ENCODE data around the gene LZTS3. TPM values are rescaled to one million over a fixed set of nuclear protein-coding genes. Genes with fewer than 3 reads are reported as not detected.
A peak's percentile ranks its signal among the peaks of the same experiment; 100 is the strongest.

LZTS3 gene
- total RNA-seq, 1 experiment from 2014 or later: 32.6 TPM

DNA sequence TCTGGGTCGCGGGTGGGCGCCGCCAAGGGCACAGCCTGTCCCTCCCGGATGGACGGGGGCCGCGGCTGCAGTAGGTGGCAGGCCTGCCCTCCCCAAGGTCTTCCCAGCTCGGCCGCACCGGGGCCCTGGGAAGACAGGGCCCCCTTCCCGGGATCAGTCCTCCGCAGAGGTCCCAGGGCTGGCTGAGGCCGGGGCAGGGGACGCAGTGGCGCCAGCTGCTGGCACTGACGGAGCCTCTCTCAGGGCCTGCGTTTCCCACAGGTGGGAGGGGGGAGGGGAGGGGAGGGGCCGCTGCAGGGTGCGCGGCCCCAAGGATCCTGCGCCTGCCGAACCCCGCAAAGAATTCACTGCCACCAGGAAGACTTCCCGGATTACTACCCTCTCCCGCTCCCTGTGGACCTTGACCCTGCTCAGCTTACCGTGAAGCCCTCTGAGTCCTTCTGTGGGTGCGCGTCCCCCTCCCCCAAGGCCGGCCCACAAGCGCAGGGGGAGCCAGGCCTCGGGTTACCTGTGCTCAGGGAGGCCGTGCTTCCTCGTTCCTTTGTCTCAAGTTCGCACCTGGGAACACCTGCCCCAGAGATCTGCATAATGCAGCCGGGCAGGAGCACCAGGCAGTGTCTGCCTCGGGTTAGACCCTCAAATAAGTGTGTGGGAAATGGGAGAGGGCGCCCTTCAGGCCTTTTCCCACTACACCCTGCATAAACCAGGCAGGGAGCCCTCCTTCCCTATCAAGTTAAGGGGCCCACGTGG lies 5.1 kb downstream of the LZTS3 start (continued):
- TF ChIP-seq, protein P1, sequence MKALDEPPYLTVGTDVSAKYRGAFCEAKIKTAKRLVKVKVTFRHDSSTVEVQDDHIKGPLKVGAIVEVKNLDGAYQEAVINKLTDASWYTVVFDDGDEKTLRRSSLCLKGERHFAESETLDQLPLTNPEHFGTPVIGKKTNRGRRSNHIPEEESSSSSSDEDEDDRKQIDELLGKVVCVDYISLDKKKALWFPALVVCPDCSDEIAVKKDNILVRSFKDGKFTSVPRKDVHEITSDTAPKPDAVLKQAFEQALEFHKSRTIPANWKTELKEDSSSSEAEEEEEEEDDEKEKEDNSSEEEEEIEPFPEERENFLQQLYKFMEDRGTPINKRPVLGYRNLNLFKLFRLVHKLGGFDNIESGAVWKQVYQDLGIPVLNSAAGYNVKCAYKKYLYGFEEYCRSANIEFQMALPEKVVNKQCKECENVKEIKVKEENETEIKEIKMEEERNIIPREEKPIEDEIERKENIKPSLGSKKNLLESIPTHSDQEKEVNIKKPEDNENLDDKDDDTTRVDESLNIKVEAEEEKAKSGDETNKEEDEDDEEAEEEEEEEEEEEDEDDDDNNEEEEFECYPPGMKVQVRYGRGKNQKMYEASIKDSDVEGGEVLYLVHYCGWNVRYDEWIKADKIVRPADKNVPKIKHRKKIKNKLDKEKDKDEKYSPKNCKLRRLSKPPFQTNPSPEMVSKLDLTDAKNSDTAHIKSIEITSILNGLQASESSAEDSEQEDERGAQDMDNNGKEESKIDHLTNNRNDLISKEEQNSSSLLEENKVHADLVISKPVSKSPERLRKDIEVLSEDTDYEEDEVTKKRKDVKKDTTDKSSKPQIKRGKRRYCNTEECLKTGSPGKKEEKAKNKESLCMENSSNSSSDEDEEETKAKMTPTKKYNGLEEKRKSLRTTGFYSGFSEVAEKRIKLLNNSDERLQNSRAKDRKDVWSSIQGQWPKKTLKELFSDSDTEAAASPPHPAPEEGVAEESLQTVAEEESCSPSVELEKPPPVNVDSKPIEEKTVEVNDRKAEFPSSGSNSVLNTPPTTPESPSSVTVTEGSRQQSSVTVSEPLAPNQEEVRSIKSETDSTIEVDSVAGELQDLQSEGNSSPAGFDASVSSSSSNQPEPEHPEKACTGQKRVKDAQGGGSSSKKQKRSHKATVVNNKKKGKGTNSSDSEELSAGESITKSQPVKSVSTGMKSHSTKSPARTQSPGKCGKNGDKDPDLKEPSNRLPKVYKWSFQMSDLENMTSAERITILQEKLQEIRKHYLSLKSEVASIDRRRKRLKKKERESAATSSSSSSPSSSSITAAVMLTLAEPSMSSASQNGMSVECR (CRISPR knock-in tag; IDR thresholded peaks at IDR 0.05; ENCODE audit: borderline replicate concordance): peak; percentile 61; the same call in 1 of the 2 replicates
- TF ChIP-seq, protein P2, sequence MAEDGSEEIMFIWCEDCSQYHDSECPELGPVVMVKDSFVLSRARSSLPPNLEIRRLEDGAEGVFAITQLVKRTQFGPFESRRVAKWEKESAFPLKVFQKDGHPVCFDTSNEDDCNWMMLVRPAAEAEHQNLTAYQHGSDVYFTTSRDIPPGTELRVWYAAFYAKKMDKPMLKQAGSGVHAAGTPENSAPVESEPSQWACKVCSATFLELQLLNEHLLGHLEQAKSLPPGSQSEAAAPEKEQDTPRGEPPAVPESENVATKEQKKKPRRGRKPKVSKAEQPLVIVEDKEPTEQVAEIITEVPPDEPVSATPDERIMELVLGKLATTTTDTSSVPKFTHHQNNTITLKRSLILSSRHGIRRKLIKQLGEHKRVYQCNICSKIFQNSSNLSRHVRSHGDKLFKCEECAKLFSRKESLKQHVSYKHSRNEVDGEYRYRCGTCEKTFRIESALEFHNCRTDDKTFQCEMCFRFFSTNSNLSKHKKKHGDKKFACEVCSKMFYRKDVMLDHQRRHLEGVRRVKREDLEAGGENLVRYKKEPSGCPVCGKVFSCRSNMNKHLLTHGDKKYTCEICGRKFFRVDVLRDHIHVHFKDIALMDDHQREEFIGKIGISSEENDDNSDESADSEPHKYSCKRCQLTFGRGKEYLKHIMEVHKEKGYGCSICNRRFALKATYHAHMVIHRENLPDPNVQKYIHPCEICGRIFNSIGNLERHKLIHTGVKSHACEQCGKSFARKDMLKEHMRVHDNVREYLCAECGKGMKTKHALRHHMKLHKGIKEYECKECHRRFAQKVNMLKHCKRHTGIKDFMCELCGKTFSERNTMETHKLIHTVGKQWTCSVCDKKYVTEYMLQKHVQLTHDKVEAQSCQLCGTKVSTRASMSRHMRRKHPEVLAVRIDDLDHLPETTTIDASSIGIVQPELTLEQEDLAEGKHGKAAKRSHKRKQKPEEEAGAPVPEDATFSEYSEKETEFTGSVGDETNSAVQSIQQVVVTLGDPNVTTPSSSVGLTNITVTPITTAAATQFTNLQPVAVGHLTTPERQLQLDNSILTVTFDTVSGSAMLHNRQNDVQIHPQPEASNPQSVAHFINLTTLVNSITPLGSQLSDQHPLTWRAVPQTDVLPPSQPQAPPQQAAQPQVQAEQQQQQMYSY (CRISPR knock-in tag; IDR thresholded peaks at IDR 0.05): no peak
- no peak for TF ChIP-seq OVOL2 (CRISPR knock-in tag; IDR thresholded peaks at IDR 0.05; ENCODE audit: borderline replicate concordance)
- TF ChIP-seq, protein P3, sequence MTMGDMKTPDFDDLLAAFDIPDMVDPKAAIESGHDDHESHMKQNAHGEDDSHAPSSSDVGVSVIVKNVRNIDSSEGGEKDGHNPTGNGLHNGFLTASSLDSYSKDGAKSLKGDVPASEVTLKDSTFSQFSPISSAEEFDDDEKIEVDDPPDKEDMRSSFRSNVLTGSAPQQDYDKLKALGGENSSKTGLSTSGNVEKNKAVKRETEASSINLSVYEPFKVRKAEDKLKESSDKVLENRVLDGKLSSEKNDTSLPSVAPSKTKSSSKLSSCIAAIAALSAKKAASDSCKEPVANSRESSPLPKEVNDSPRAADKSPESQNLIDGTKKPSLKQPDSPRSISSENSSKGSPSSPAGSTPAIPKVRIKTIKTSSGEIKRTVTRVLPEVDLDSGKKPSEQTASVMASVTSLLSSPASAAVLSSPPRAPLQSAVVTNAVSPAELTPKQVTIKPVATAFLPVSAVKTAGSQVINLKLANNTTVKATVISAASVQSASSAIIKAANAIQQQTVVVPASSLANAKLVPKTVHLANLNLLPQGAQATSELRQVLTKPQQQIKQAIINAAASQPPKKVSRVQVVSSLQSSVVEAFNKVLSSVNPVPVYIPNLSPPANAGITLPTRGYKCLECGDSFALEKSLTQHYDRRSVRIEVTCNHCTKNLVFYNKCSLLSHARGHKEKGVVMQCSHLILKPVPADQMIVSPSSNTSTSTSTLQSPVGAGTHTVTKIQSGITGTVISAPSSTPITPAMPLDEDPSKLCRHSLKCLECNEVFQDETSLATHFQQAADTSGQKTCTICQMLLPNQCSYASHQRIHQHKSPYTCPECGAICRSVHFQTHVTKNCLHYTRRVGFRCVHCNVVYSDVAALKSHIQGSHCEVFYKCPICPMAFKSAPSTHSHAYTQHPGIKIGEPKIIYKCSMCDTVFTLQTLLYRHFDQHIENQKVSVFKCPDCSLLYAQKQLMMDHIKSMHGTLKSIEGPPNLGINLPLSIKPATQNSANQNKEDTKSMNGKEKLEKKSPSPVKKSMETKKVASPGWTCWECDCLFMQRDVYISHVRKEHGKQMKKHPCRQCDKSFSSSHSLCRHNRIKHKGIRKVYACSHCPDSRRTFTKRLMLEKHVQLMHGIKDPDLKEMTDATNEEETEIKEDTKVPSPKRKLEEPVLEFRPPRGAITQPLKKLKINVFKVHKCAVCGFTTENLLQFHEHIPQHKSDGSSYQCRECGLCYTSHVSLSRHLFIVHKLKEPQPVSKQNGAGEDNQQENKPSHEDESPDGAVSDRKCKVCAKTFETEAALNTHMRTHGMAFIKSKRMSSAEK (CRISPR knock-in tag; IDR thresholded peaks at IDR 0.05; ENCODE audit: borderline replicate concordance): no peak
- TF ChIP-seq GTF2I (CRISPR knock-in tag; conservative IDR thresholded peaks at IDR 0.05): no peak
- TF ChIP-seq, protein P4, sequence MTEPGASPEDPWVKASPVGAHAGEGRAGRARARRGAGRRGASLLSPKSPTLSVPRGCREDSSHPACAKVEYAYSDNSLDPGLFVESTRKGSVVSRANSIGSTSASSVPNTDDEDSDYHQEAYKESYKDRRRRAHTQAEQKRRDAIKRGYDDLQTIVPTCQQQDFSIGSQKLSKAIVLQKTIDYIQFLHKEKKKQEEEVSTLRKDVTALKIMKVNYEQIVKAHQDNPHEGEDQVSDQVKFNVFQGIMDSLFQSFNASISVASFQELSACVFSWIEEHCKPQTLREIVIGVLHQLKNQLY (CRISPR knock-in tag; IDR thresholded peaks at IDR 0.05): no peak
- TF ChIP-seq, protein P5, sequence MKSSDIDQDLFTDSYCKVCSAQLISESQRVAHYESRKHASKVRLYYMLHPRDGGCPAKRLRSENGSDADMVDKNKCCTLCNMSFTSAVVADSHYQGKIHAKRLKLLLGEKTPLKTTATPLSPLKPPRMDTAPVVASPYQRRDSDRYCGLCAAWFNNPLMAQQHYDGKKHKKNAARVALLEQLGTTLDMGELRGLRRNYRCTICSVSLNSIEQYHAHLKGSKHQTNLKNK (CRISPR knock-in tag; IDR thresholded peaks at IDR 0.05): no peak
- no peak for TF ChIP-seq JUN (CRISPR knock-in tag; IDR thresholded peaks at IDR 0.05)
- TF ChIP-seq TP53 (CRISPR knock-in tag; IDR thresholded peaks at IDR 0.05): no peak; the same call in 1 of the 2 replicates
- TF ChIP-seq NR1H2 (CRISPR knock-in tag; IDR thresholded peaks at IDR 0.05): no peak
- TF ChIP-seq, protein P6, sequence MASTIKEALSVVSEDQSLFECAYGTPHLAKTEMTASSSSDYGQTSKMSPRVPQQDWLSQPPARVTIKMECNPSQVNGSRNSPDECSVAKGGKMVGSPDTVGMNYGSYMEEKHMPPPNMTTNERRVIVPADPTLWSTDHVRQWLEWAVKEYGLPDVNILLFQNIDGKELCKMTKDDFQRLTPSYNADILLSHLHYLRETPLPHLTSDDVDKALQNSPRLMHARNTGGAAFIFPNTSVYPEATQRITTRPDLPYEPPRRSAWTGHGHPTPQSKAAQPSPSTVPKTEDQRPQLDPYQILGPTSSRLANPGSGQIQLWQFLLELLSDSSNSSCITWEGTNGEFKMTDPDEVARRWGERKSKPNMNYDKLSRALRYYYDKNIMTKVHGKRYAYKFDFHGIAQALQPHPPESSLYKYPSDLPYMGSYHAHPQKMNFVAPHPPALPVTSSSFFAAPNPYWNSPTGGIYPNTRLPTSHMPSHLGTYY (CRISPR knock-in tag; IDR thresholded peaks at IDR 0.05): no peak
- TF ChIP-seq FOXK1 (CRISPR knock-in tag; IDR thresholded peaks at IDR 0.05): no peak; the same call in 1 of the 2 replicates
- TF ChIP-seq, protein P7, sequence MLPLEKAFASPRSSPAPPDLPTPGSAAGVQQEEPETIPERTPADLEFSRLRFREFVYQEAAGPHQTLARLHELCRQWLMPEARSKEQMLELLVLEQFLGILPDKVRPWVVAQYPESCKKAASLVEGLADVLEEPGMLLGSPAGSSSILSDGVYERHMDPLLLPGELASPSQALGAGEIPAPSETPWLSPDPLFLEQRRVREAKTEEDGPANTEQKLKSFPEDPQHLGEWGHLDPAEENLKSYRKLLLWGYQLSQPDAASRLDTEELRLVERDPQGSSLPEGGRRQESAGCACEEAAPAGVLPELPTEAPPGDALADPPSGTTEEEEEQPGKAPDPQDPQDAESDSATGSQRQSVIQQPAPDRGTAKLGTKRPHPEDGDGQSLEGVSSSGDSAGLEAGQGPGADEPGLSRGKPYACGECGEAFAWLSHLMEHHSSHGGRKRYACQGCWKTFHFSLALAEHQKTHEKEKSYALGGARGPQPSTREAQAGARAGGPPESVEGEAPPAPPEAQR (CRISPR knock-in tag; IDR thresholded peaks at IDR 0.05): no peak
- TF ChIP-seq EMX1 (CRISPR knock-in tag; IDR thresholded peaks at IDR 0.05): no peak
- no peak for TF ChIP-seq FOXJ3 (CRISPR knock-in tag; IDR thresholded peaks at IDR 0.05; ENCODE audit: borderline replicate concordance)
- TF ChIP-seq RELA (CRISPR knock-in tag; IDR thresholded peaks at IDR 0.05; ENCODE audit: borderline replicate concordance): no peak

All from WTC11 (cell line).